ENCODE data around the gene CCR9. TPM values are rescaled to one million over a fixed set of nuclear protein-coding genes. Genes with fewer than 3 reads are reported as not detected.
A peak's percentile ranks its signal among the peaks of the same experiment; 100 is the strongest.

Gene CCR9, protein sequence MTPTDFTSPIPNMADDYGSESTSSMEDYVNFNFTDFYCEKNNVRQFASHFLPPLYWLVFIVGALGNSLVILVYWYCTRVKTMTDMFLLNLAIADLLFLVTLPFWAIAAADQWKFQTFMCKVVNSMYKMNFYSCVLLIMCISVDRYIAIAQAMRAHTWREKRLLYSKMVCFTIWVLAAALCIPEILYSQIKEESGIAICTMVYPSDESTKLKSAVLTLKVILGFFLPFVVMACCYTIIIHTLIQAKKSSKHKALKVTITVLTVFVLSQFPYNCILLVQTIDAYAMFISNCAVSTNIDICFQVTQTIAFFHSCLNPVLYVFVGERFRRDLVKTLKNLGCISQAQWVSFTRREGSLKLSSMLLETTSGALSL
- not detected for total RNA-seq
- long read RNA-seq, partial matches to known transcripts: 1 of 3 reads
- long read RNA-seq, other reads (novel, unspliced or antisense): 2 of 3 reads

DNA sequence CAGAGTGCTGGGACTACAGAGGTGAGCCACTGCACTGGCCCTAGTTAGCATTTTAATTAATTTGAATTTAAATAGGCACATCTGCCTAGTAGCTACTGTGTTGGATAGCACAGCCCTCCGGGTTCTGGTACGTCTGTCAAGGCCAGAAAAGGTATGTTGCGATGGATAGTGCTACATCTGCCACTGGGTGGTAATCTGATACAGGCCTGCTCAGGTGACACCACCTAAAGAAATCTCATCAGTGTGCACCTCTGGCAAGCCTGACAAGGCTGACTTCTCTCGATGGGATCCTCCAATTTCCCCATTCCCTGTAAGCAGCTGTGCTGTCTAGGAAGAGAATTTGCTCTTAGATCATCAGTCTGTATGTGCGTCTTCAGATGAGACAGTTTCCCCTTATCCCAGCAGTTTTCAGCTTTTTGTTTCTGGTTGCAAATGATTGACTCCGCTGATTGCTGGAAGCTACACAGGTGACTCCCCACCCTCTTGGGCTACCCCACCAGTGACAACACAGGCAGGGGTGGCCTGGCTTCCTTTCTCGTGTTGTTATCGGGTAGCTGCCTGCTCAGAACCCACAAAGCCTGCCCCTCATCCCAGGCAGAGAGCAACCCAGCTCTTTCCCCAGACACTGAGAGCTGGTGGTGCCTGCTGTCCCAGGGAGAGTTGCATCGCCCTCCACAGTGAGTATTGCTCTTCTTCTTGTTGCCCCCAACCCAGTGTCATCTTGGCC lies at the start of gene CCR9:
TSS of gene CCR9 (plus strand) at position 565 of the 727 bp plus-strand sequence. CDS start 8,391 bp downstream, outside the sequence.
- no peak within 1 kb of the TSS for H3K4me3 ChIP-seq
- no peaks in the 10 kb centered on the region for H3K27me3 ChIP-seq
- no peaks in the 10 kb centered on the region for H3K4me1 ChIP-seq
- no peaks in the 10 kb centered on the region for H3K9me3 ChIP-seq
- intact Hi-C loops (cut with DNase I): no loop called here
- no peak within 1 kb of the TSS for H3K27ac ChIP-seq
- H3K36me3 ChIP-seq: no peaks in the 10 kb centered on the region
- TF ChIP-seq, protein P1, sequence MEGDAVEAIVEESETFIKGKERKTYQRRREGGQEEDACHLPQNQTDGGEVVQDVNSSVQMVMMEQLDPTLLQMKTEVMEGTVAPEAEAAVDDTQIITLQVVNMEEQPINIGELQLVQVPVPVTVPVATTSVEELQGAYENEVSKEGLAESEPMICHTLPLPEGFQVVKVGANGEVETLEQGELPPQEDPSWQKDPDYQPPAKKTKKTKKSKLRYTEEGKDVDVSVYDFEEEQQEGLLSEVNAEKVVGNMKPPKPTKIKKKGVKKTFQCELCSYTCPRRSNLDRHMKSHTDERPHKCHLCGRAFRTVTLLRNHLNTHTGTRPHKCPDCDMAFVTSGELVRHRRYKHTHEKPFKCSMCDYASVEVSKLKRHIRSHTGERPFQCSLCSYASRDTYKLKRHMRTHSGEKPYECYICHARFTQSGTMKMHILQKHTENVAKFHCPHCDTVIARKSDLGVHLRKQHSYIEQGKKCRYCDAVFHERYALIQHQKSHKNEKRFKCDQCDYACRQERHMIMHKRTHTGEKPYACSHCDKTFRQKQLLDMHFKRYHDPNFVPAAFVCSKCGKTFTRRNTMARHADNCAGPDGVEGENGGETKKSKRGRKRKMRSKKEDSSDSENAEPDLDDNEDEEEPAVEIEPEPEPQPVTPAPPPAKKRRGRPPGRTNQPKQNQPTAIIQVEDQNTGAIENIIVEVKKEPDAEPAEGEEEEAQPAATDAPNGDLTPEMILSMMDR (IDR thresholded peaks at IDR 0.05): no peak
- DNase-seq (no peak), ATAC-seq (no peak)

DNA sequence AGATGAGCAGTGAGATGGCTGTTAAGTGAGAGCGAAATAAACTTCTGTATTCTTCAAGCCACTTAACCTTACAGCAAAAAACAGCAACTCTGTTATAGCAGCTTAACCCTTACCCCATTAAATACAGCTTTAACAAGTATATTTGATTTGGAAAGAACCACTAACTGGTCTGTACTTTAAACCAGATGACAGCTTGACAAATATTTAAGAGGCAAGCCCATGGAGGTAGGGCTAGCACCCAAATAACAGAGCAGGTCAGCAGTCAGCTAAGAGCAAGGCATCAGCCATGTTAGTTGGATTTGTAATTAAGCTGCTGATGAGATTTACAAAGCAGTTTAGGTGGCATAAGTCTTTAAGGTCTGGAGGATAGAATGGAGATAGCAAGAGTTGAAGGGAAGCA lies 47.9 kb upstream of the CCR9 start:
- TF ChIP-seq, protein P1 (IDR thresholded peaks at IDR 0.05): no peak
- ATAC-seq: no peak
- intact Hi-C loops (cut with DNase I): no loop called here

DNA sequence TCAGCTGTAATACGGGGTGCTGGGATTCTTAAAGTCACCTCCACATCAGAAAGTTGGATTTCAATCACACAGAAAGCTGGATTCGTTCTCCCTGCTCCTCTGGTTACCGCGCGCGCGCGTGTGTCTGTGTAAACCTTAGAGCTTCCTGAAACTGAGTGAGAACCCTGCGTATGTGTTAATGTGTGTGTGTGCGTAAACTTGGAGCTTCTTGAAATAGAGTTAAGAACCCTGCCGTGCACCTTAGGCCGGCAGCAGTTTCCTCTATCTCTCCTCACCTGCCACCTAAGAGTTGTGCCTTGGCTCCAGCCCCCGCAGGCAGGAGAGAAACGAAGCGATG lies 45.0 kb upstream of the CCR9 start:
- peak overlapping the region; percentile 80 for H3K27ac ChIP-seq
- TF ChIP-seq, protein P1 (IDR thresholded peaks at IDR 0.05): no peak
- peak; percentile 68 for DNase-seq
- peaks cover 14% of the 10 kb centered on the region for H3K4me1 ChIP-seq
- intact Hi-C loops (cut with DNase I): no loop called here
- peaks cover 8% of the 10 kb centered on the region for H3K36me3 ChIP-seq
- H3K27me3 ChIP-seq: no peaks in the 10 kb centered on the region
- H3K4me3 ChIP-seq: peak overlapping the region; percentile 70
- ATAC-seq: peak; percentile 44
- no peaks in the 10 kb centered on the region for H3K9me3 ChIP-seq

More for the DNA sequence above, 47.9 kb upstream of the CCR9 start:
- H3K4me3 ChIP-seq: no peak overlapping the region
- no peaks in the 10 kb centered on the region for H3K9me3 ChIP-seq
- peaks cover 30% of the 10 kb centered on the region for H3K36me3 ChIP-seq
- no peak for DNase-seq
- H3K27ac ChIP-seq: no peak overlapping the region
- H3K4me1 ChIP-seq: peaks cover 14% of the 10 kb centered on the region
- no peaks in the 10 kb centered on the region for H3K27me3 ChIP-seq

DNA sequence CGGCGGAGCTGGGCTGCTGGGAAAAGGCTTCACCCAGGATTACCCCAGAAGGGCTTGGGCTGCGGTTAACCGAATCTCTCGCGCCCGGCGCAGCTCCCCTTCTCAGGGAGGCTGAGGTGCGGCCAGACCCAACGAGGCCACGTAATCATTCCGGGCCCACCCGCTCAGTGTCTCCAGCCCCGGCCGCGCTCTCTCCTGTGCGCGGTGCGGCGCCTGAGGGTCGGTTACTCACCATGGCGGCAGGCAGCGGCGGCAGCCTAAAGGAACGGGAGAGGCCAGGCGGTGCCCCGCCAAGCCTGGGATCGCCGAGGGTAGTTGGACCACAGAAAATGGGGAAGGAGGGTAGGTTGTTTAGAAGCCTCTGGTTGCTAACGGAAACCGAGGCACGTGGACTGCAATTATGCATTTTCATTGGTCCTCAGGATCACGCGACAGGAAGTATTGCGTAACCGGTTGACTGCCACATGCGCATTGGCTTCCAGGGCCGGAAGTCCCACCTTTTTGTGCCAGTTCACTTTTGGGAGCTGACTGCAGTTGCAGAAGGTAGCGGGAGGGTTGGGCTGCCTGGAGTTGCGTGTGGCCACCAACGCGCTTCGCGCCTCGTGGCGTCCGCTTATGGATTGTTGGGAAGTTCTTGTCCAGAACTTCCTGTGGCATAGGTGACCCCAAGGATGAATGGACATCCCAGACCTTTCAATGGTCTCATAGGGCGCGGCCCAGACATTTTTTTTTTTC lies 44.4 kb upstream of the CCR9 start, which contains the start of gene LZTFL1:
TSS of gene LZTFL1 (minus strand) at position 363 of the 735 bp plus-strand sequence. CDS start at position 235, 128 bp downstream.
- ATAC-seq (peak; percentile 96), DNase-seq (peak; percentile 91)
- TF ChIP-seq, protein P1 (IDR thresholded peaks at IDR 0.05): no peak
- Histone ChIP-seq H3K9me3 (no peaks in the 10 kb centered on the region), H3K4me1 (peaks cover 14% of the 10 kb centered on the region), H3K36me3 (peaks cover 2% of the 10 kb centered on the region), H3K4me3 (peak within 1 kb of the TSS; percentile 70), H3K27me3 (no peaks in the 10 kb centered on the region), H3K27ac (peak within 1 kb of the TSS; percentile 80)
- intact Hi-C loops (cut with DNase I): no loop called here

DNA sequence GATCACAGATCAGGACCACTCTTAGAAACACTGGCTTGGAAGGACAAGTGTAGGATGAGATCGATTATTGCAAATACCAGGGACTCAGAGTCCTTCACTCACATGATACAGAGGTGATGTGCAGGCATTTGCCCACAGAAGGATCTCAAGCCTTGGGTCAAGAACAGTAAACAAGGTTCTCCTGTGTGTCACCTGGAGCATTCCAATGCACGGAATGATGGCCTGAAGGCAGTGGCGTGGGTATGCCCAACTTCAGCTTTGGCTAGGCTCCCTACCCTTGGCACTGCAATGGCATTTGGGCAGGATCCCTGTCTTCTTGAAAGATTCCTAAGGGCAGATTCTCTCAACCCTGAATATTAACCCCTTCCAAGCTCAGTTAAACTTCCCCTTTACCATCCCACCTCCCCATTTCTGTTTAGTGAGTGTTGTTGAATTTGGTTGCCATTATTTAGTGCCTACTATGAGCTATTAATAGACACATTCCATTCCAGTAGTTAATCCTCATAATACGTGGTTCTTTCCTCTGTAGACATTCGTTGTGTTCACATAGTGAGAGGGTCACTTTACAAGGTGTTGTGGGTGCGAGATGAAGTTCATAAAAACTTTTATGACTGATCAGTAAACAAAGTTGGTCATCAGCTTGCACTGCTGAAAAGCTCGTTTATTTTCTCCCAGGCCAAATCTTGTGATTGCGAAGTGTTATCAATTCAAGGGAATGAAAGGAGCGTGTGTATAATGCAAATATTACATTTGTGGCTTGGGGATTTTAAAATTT lies 43.3 kb upstream of the CCR9 start:
- TF ChIP-seq, protein P1 (IDR thresholded peaks at IDR 0.05): no peak
- no peak overlapping the region for H3K4me3 ChIP-seq
- no peaks in the 10 kb centered on the region for H3K36me3 ChIP-seq
- DNase-seq (no peak), ATAC-seq (no peak)
- H3K9me3 ChIP-seq: no peaks in the 10 kb centered on the region
- H3K4me1 ChIP-seq: peaks cover 14% of the 10 kb centered on the region
- intact Hi-C loops (cut with DNase I): no loop called here
- no peaks in the 10 kb centered on the region for H3K27me3 ChIP-seq
- H3K27ac ChIP-seq: no peak overlapping the region

Measured in upper lobe of right lung (tissue), 1 donor.